Urothelium cell line (cell line): ENCODE measurements around the gene ALOXE3.
A peak's percentile ranks its signal among the peaks of the same experiment; 100 is the strongest.
"Not testable (repeated sequence)": the region's sequence is repeated elsewhere in the genome, so short reads cannot be mapped to it uniquely, and the experiment has no call there.

Experiments used
- DNase-seq: peaks from one replicate; pipeline ENCODE4 v3.0.0; 2011; ENCODE audit warnings: low spot score, mixed read lengths
- FAIRE-seq: peaks from 2 replicates; lab custom pipeline; 2011; peaks lifted over from hg19 to GRCh38; lab: Jason Lieb, UNC

Gene ALOXE3

GRCh38 chr17:8122924-8123694, 4.8 kb upstream of the ALOXE3 start:
- DNase-seq: peak; percentile 6
- FAIRE-seq: no peak

- DNase-seq: no peak
- no peak for FAIRE-seq
Measured at GRCh38 chr17:8122422-8122923, 4.2 kb upstream of the ALOXE3 start.

- FAIRE-seq: no peak
- DNase-seq: peak; percentile 42
Measured at GRCh38 chr17:8121681-8122421, 3.5 kb upstream of the ALOXE3 start.

GRCh38 chr17:8121407-8121680, 3.0 kb upstream of the ALOXE3 start:
- no peak for DNase-seq
- no peak for FAIRE-seq

DNA sequence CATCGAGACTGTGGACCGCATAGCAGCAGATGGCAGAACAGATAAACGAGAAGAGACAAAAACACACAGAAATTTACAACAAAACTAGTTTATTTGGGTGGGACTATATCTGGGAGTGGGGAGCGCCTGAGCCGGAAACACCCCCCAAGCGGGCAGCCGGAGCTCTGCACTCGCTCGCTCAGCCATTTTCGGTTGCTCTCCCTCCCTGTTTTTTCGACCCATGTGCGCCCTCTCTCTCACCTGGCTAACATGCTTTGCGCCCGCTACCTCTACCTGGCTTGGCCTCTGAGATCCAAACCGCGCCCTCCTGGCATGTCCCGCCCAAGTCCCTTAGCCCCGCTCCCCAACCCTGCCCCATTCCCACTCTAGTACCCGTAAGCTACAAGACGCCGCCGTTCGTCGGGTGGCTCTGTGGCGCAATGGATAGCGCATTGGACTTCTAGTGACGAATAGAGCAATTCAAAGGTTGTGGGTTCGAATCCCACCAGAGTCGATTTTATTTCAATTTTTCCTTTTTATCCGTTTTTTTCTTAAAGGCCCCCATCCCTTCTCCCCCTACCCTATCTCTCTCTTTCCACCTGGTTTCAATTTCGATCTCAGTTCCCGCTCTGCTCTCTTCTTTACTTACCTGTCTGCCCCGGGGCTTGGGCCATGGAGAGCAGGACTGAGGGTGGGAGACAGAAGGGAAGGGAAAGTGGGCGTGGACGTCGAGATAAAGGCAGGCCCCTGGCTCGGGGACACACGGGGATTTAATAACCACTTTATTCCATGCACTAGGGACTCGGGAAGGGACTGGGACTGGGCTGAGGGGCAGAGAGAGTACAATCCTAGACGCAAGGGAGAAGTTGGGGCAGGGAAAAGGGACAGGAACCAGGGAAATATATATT, 2.4 kb upstream of the ALOXE3 start:
- no peak for FAIRE-seq

GRCh38 chr17:8119581-8120519, 1.5 kb upstream of the ALOXE3 start:
- DNase-seq: peak; percentile 25
- FAIRE-seq: no peak

More for the DNA sequence above, 2.4 kb upstream of the ALOXE3 start:
- peak; percentile 51 for DNase-seq

- DNase-seq (peak; percentile 68), FAIRE-seq (no peak)
Measured at GRCh38 chr17:8118769-8119580, 661 bp upstream of the ALOXE3 start.

DNA sequence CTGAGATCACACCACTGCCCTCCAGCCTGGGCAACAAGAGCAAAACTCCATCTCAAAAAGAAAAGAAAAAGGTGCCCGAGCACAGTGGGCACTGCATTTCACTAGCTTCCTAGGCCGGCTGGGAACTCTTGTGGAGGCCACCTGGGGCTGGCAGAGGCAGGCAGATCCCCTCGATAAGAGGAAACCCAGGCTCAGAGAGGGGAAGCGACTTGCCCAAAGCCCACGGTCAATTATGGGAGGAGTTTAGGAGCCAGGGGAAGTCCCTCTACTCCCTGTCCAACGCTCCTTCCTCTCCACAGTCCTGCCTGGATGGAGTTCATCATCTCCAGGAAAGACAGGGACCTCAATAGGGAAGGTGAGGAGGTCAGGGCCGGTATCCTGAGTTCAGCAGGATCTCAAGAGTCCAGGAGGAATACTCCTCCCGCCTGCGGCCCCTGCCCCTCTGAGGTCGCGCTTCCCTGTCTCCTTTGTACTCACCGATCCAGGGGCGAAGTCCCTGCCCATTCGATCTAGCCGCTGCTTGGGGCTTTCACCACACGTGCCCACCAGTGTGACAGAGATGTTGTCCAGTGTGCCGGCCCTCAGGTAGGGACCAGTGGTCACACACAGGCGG, 841 bp downstream of the ALOXE3 start:
- DNase-seq (no peak), FAIRE-seq (no peak)

DNA sequence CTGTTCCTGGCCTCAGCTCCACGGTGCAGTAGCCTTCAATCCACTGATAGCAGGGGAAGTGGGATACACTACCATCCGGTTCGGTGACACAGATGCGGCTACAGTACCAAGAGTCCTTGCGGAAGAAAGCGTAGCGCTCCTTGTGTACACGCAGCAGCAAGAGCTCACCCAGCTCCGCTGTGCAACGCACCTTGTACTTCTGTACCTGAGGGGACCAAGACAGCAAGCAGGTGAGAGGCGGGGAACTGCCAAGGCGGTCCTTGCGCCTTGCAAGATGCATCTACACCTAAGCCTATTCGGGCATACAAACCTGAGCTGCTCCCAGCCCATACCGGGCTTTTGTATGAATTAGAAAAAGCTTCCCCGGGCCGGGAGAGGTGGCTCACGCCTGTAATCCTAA, 1.5 kb downstream of the ALOXE3 start:
- no peak for DNase-seq
- no peak for FAIRE-seq

GRCh38 chr17:8110907-8111306, 7.4 kb downstream of the ALOXE3 start:
- FAIRE-seq (no peak), DNase-seq (no peak)

GRCh38 chr17:8110456-8110804, 7.9 kb downstream of the ALOXE3 start:
- FAIRE-seq: no peak
- DNase-seq: no peak

DNA sequence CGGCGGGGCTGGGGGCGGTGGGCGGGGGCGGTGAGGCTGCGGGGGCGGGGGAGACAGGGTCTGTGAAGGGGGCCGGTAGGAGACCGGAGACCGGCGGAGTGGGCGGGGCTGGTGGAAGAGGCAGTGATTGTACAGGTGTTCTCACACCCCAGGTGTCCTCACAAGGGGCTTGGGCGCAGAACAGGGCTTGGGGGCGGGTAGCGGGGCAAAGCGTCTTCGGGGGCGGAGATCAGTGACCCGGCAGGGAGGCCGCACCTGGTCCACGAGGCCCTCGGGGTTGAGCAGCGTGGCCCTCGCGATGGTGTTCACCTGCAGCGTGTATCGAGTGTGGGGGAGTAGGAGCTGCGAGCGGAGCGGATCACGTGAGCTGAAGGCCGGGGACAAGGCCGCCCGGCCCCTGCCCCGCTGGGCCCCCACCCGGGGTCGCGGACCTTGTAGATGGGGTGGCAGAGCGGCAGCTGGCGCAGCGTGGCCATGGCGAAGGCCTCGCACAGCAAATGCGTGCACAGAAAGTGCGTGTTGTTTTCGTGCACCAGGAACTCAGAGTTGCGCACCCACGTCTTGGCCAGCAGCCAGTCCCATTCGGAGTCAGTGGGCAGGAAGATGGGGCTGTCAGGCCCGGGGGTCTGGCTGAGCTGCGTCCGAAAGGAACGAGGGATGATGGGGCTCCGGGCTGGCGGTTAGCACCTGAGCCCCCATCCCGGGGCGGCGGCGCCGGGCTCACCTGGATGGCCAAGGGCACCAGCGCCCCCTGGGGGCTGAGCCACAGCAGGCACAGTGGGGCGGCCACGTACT, 8.5 kb downstream of the ALOXE3 start:
- FAIRE-seq (no peak), DNase-seq (no peak)

DNA sequence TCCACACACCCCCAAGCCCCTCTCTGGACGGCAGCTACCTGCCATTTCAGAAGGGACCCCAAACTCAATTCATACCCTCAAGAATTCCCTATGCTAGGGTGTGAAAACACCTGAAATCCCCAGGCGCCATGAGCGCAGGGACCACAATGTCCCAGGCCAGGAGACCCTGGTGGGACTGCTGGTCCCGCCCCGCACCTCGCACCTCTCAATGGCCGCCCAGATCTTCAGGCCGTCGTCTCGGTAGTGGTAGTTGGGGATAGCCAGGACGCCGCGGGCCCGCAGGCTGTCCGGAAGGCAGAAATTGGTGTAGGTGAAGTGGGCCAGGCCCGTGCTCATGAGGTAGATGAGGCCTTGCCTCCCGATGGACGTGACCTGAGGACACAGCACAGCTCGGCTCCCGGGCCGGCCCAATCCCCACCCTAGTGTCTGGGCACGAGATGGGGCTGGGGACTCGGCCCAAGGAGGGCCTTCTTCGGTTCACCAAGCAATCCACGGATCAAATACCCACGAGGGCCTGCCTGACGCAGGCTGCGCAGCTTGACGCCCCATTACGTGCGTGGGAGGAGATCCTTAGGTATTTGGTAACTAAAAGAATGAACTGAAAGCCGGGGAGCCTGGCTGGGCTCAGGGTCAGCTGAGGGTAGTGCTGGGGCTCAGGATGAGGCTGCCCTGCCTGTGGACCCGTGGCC, 9.2 kb downstream of the ALOXE3 start:
- FAIRE-seq (no peak), DNase-seq (no peak)

- not testable (repeated sequence) for FAIRE-seq, DNase-seq
Measured at GRCh38 chr17:8106980-8107379, 11.3 kb downstream of the ALOXE3 start.

DNA sequence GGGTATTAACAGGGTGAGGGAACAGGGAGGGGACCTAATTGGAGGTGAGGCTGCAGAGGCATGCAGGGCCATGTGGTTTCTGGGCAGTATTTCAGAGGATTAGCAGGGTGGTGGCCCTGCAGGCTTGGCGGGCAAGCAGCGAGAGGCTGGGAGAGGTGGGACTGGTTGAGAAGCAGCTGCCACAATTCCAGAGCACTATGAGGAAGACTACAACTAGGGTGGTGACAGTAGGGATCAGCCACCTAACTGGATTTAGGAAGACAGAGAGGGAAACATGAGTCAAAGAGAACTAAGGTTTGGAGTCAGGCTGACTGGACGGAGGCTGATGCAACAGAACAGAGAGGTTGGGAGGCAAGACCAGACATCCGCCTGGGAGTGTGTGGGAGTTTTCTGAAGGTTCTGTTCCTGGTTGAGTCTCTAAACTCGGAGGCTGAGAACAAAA, 12.3 kb downstream of the ALOXE3 start:
- FAIRE-seq (no peak), DNase-seq (no peak)

- DNase-seq (no peak), FAIRE-seq (no peak)
Measured at GRCh38 chr17:8104911-8105310, 13.4 kb downstream of the ALOXE3 start.

GRCh38 chr17:8103549-8103948, 14.8 kb downstream of the ALOXE3 start:
- DNase-seq (no peak), FAIRE-seq (no peak)

DNA sequence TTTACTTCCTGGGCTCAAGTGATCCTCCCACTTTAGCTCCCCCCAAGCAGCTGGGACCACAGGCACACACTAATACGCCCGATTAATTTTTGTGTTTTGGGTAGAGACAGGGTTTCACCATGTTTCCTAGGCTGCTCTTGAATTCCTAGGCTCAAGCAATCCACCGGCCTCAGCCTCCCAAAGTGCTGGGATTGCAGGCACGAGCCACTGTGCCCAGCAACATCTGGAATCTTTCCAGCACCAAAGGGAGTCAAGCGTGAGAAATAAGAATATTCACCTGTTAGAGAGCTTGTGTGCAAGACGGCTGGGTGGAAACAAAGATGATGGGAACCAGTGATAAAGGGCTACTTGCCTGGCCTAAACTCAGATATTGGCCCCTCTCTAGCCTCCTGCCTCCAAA, 16.6 kb downstream of the ALOXE3 start:
- DNase-seq (no peak), FAIRE-seq (no peak)
